Measurements from ENCODE around the gene FOXO3. TPM values are rescaled to one million over a fixed set of nuclear protein-coding genes. Genes with fewer than 3 reads are reported as not detected.

The FOXO3 gene
- total RNA-seq, 1 donor from 2014 or later = 45.2 TPM

DNA sequence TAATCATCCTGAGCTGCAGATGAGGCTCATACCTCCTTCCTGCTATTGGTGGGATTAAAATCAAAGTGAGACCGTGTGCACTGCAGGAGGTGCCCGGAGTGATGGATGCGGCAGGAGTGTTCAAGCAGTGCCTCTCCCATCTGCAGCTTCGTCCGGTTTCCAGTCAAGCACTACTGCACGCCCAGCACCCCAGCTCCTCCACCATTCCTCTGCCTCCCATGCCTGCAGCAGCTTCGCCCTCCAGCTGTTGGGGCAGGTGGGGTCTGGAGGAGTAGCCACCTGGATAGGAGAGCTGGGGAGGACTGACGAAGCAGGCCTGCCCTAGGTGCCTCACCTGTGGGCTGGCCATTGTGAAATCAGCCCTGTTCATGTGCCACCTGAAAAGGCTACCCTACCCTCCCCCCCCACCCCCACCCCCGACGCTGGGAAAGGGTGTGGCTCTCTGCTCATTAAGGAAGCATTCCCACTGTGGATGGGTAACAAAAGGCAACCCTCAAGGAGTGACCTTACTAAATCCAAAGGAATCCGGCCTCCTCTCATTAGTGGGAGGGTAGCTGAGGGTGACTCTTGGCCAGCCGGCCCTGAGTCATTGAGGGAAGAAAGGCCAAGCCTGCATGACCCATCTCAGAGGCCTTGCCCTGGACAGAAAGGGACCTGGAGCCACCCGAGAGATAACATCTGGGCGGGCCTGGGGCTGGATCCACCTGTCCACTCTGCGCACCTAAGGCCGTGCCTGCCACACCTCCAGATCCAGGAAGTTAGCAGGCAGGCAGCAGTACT, 171.6 kb downstream of the FOXO3 start:
- Mint-ChIP-seq H3K36me3 (ENCODE audit: insufficient read depth) (no peaks in the 10 kb centered on the region), H3K27ac (no peak overlapping the region), H3K9me3 (ENCODE audit: low read depth) (no peaks in the 10 kb centered on the region), H3K27me3 (peaks cover 17% of the 10 kb centered on the region), H3K4me3 (ENCODE audit: low read depth) (no peak overlapping the region), H3K4me1 (ENCODE audit: low read depth) (peaks cover 8% of the 10 kb centered on the region)
- no peak for TF ChIP-seq CTCF (IDR thresholded peaks at IDR 0.05; ENCODE audit: unreplicated experiment)
- no peak for DNase-seq (ENCODE audit: low spot score, unreplicated experiment)

GRCh38 chr6:108733051-108733450, 172.3 kb downstream of the FOXO3 start:
- H3K27me3 Mint-ChIP-seq = peaks cover 17% of the 10 kb centered on the region
- H3K36me3 Mint-ChIP-seq (ENCODE audit: insufficient read depth) = no peaks in the 10 kb centered on the region
- H3K4me3 Mint-ChIP-seq (ENCODE audit: low read depth) = no peak overlapping the region
- TF ChIP-seq CTCF (IDR thresholded peaks at IDR 0.05; ENCODE audit: unreplicated experiment) = no peak
- peaks cover 8% of the 10 kb centered on the region for H3K4me1 Mint-ChIP-seq (ENCODE audit: low read depth)
- DNase-seq (ENCODE audit: low spot score, unreplicated experiment) = no peak
- H3K9me3 Mint-ChIP-seq (ENCODE audit: low read depth) = no peaks in the 10 kb centered on the region
- H3K27ac Mint-ChIP-seq = no peak overlapping the region

DNA sequence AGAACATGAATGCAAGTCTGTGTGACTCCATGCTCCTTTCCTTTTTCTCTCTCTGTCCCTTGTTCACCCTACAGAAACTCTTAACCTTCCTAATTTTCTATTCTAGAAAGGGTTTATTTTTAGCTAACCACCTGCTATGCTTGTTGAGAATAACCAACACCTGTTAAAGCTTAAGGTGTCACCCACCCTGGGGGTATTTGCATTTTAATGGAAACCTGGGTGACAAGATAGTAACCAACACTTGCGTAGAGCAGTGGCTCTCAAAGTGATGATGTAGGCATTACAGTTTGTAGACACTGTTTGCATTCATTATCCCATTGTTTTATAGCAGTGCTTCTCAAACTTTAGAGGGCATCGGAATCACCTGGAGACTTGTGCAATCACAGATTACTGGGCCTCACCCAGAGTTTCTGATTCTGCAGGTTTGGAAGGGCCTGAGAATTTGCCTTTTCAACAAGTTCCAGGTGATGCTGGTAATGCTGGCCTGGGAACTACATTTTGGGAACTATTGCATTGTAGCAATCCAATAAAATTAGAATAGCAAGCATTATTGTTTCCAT, 173.1 kb downstream of the FOXO3 start:
- peaks cover 20% of the 10 kb centered on the region for H3K27me3 Mint-ChIP-seq
- H3K9me3 Mint-ChIP-seq (ENCODE audit: low read depth) = no peaks in the 10 kb centered on the region
- no peaks in the 10 kb centered on the region for H3K36me3 Mint-ChIP-seq (ENCODE audit: insufficient read depth)
- H3K4me1 Mint-ChIP-seq (ENCODE audit: low read depth) = peaks cover 8% of the 10 kb centered on the region
- DNase-seq (ENCODE audit: low spot score, unreplicated experiment) = no peak
- no peak overlapping the region for H3K27ac Mint-ChIP-seq
- TF ChIP-seq CTCF (IDR thresholded peaks at IDR 0.05; ENCODE audit: unreplicated experiment) = no peak
- no peak overlapping the region for H3K4me3 Mint-ChIP-seq (ENCODE audit: low read depth)

Measured in progenitor cell of endocrine pancreas (in vitro differentiated cells).